KMS-11 (cell line): ENCODE results near the gene DDC.

Experiments
- H2AFZ ChIP-seq: fragments of 200-600 bp; sonication (generic); 2 replicates; pipeline ENCODE4 v1.6.1; 2016; ENCODE audit warnings: antibody characterized with exemption, mixed run types, low read depth
- H3K27ac ChIP-seq: fragments of 200-600 bp; sonication (generic); 2 replicates; pipeline ENCODE4 v1.6.1; 2016; ENCODE audit warnings: mild to moderate bottlenecking, mixed run types
- H3K27me3 ChIP-seq: fragments of 200-600 bp; sonication (generic); 2 replicates; pipeline ENCODE4 v1.6.1; 2017; ENCODE audit warnings: mild to moderate bottlenecking, low read depth, mixed run types, moderate library complexity; ENCODE audit not compliant: insufficient read depth
- H3K36me3 ChIP-seq: fragments of 200-600 bp; sonication (generic); 2 replicates; pipeline ENCODE4 v1.6.1; 2017; ENCODE audit warnings: mild to moderate bottlenecking, mixed run types; ENCODE audit not compliant: insufficient read depth
- H3K4me1 ChIP-seq: fragments of 200-600 bp; sonication (generic); 2 replicates; pipeline ENCODE4 v1.6.1; 2016; ENCODE audit warnings: mild to moderate bottlenecking, low read depth, mixed run types; ENCODE audit not compliant: poor library complexity, severe bottlenecking
- H3K4me2 ChIP-seq: fragments of 200-600 bp; sonication (generic); 2 replicates; pipeline ENCODE4 v1.7.0; 2016; ENCODE audit warnings: mild to moderate bottlenecking, mixed run types
- H3K4me3 ChIP-seq: fragments of 200-600 bp; sonication (generic); IDR thresholded peaks from 2 replicates; pipeline ENCODE4 v1.6.1; 2017; ENCODE audit warnings: low read depth, low read length, mixed read lengths; ENCODE audit not compliant: insufficient read depth
- H3K79me2 ChIP-seq: fragments of 200-600 bp; sonication (generic); 2 replicates; pipeline ENCODE4 v1.6.1; 2016; ENCODE audit warnings: low read depth, mixed run types; ENCODE audit not compliant: insufficient read depth
- H3K9ac ChIP-seq: fragments of 200-600 bp; sonication (generic); 2 replicates; pipeline ENCODE4 v1.6.1; 2016; ENCODE audit warnings: mild to moderate bottlenecking, mixed run types
- H4K20me1 ChIP-seq: fragments of 200-600 bp; sonication (generic); 2 replicates; pipeline ENCODE4 v1.6.1; 2016; ENCODE audit warnings: mild to moderate bottlenecking, mixed run types; ENCODE audit not compliant: insufficient read depth
- CTCF ChIP-seq: fragments of 200-600 bp; sonication (generic); conservative IDR thresholded peaks from 2 replicates; pipeline ENCODE4 v1.6.1; 2017; ENCODE audit warnings: low read depth, mild to moderate bottlenecking, antibody characterized with exemption, low read length, moderate library complexity, mixed read lengths

DDC gene

GRCh38 chr7:50534690-50535290 is 30.4 kb downstream of the DDC start:
- H3K4me3 ChIP-seq, result no peak overlapping the region
- no peak overlapping the region for H2AFZ ChIP-seq
- H3K9ac ChIP-seq, result no peak overlapping the region
- H4K20me1 ChIP-seq, result no peaks in the 10 kb centered on the region
- H3K27ac ChIP-seq, result no peak overlapping the region
- no peaks in the 10 kb centered on the region for H3K4me1 ChIP-seq
- H3K36me3 ChIP-seq, result no peaks in the 10 kb centered on the region
- no peak overlapping the region for H3K4me2 ChIP-seq
- H3K27me3 ChIP-seq, result no peaks in the 10 kb centered on the region
- TF ChIP-seq CTCF, result no peak
- no peaks in the 10 kb centered on the region for H3K79me2 ChIP-seq

GRCh38 chr7:50533866-50534265 is 31.3 kb downstream of the DDC start:
- Histone ChIP-seq H2AFZ (no peak overlapping the region), H3K79me2 (no peaks in the 10 kb centered on the region), H3K27me3 (no peaks in the 10 kb centered on the region), H3K4me2 (no peak overlapping the region), H3K27ac (no peak overlapping the region), H3K4me3 (no peak overlapping the region), H3K9ac (no peak overlapping the region), H3K36me3 (no peaks in the 10 kb centered on the region), H3K4me1 (no peaks in the 10 kb centered on the region), H4K20me1 (no peaks in the 10 kb centered on the region)
- no peak for TF ChIP-seq CTCF

GRCh38 chr7:50531928-50532327 is 33.3 kb downstream of the DDC start:
- no peak overlapping the region for H3K27ac ChIP-seq
- no peak overlapping the region for H3K4me3 ChIP-seq
- H3K79me2 ChIP-seq, result no peaks in the 10 kb centered on the region
- H2AFZ ChIP-seq, result no peak overlapping the region
- no peak for TF ChIP-seq CTCF
- no peak overlapping the region for H3K4me2 ChIP-seq
- no peaks in the 10 kb centered on the region for H3K4me1 ChIP-seq
- no peaks in the 10 kb centered on the region for H4K20me1 ChIP-seq
- H3K9ac ChIP-seq, result no peak overlapping the region
- no peaks in the 10 kb centered on the region for H3K36me3 ChIP-seq
- no peaks in the 10 kb centered on the region for H3K27me3 ChIP-seq

- no peak overlapping the region for H3K4me2 ChIP-seq
- no peaks in the 10 kb centered on the region for H3K4me1 ChIP-seq
- no peaks in the 10 kb centered on the region for H3K36me3 ChIP-seq
These were observed 33.7 kb downstream of the DDC start for GRCh38 chr7:50531401-50531911.

More at GRCh38 chr7:50531401-50531911, 33.7 kb downstream of the DDC start:
- H3K4me3 ChIP-seq, result no peak overlapping the region
- TF ChIP-seq CTCF, result no peak
- H3K27ac ChIP-seq, result no peak overlapping the region
- H4K20me1 ChIP-seq, result no peaks in the 10 kb centered on the region
- H3K9ac ChIP-seq, result no peak overlapping the region
- no peak overlapping the region for H2AFZ ChIP-seq
- H3K79me2 ChIP-seq, result no peaks in the 10 kb centered on the region
- no peaks in the 10 kb centered on the region for H3K27me3 ChIP-seq
